ENCODE results near the gene SRSF3. TPM values are rescaled to one million over a fixed set of nuclear protein-coding genes. Genes with fewer than 3 reads are reported as not detected.
A peak's percentile ranks its signal among the peaks of the same experiment; 100 is the strongest.
"Not testable (repeated sequence)": the region's sequence is repeated elsewhere in the genome, so short reads cannot be mapped to it uniquely, and the experiment has no call there.

The SRSF3 gene
- total RNA-seq, 3 donors from 2014 or later: 163 to 425 (median 276) TPM

- Histone ChIP-seq H3K9me3 (no peaks in the 10 kb centered on the region), H3K27me3 (no peaks in the 10 kb centered on the region), H3K27ac (no peak overlapping the region), H3K36me3 (no peaks in the 10 kb centered on the region), H3K4me1 (no peaks in the 10 kb centered on the region), H3K4me3 (no peak overlapping the region)
- TF ChIP-seq POLR2A (IDR thresholded peaks at IDR 0.05) (no peak), POLR2AphosphoS5 (IDR thresholded peaks at IDR 0.05) (no peak), CTCF (IDR thresholded peaks at IDR 0.05) (no peak)
- no peak for DNase-seq (ENCODE audit: low spot score in 2 of 2)
- intact Hi-C loops (cut with DNase I; ENCODE audit: low total_unique reads): no loop called here
These were observed 7.6 kb upstream of the SRSF3 start for GRCh38 chr6:36586606-36587005.

- H3K4me1 ChIP-seq; H3K27ac ChIP-seq; H3K4me3 ChIP-seq; intact Hi-C loops (cut with DNase I; ENCODE audit: low total_unique reads); H3K27me3 ChIP-seq; H3K36me3 ChIP-seq; H3K9me3 ChIP-seq; DNase-seq (ENCODE audit: low spot score in 2 of 2): not testable (repeated sequence)
These were observed 5.1 kb upstream of the SRSF3 start for GRCh38 chr6:36589025-36589400.

- Histone ChIP-seq H3K4me3 (no peak overlapping the region), H3K27me3 (no peaks in the 10 kb centered on the region), H3K27ac (peak overlapping the region; percentile 17 to 59), H3K4me1 (no peaks in the 10 kb centered on the region), H3K36me3 (no peaks in the 10 kb centered on the region), H3K9me3 (no peaks in the 10 kb centered on the region)
- TF ChIP-seq POLR2A (IDR thresholded peaks at IDR 0.05) (no peak), CTCF (IDR thresholded peaks at IDR 0.05) (no peak), POLR2AphosphoS5 (IDR thresholded peaks at IDR 0.05) (peak in 1 of 3 donors; percentile 25)
- intact Hi-C loops (cut with DNase I; ENCODE audit: low total_unique reads): no loop called here
- peak in 1 of 2 donors; percentile 61 for DNase-seq (ENCODE audit: low spot score in 2 of 2)
These were observed 3.9 kb upstream of the SRSF3 start for GRCh38 chr6:36590237-36590636.

GRCh38 chr6:36592221-36592655 lies 1.9 kb upstream of the SRSF3 start:
- H3K27ac ChIP-seq: peak overlapping the region; percentile 40 to 100
- no peak overlapping the region for H3K4me3 ChIP-seq
- no peaks in the 10 kb centered on the region for H3K36me3 ChIP-seq
- H3K4me1 ChIP-seq: no peaks in the 10 kb centered on the region
- no peaks in the 10 kb centered on the region for H3K27me3 ChIP-seq
- TF ChIP-seq CTCF (IDR thresholded peaks at IDR 0.05) (no peak), POLR2A (IDR thresholded peaks at IDR 0.05) (no peak), POLR2AphosphoS5 (IDR thresholded peaks at IDR 0.05) (no peak)
- no peak for DNase-seq (ENCODE audit: low spot score in 2 of 2)
- H3K9me3 ChIP-seq: no peaks in the 10 kb centered on the region
- intact Hi-C loops (cut with DNase I; ENCODE audit: low total_unique reads): no loop called here

- H3K27ac ChIP-seq: peak overlapping the region; percentile 97 to 100
- peak in 1 of 2 donors; percentile 80 for DNase-seq (ENCODE audit: low spot score in 2 of 2)
- intact Hi-C loops (cut with DNase I; ENCODE audit: low total_unique reads): no loop called here
- H3K4me1 ChIP-seq: peaks cover 0 to 8% of the 10 kb centered on the region in 2 donors
- no peaks in the 10 kb centered on the region for H3K9me3 ChIP-seq
- H3K36me3 ChIP-seq: no peaks in the 10 kb centered on the region
- H3K4me3 ChIP-seq: peak overlapping the region; percentile 72 to 75 (median 73)
- no peaks in the 10 kb centered on the region for H3K27me3 ChIP-seq
- no peak for TF ChIP-seq POLR2AphosphoS5 (IDR thresholded peaks at IDR 0.05)
- no peak for TF ChIP-seq CTCF (IDR thresholded peaks at IDR 0.05)
- no peak for TF ChIP-seq POLR2A (IDR thresholded peaks at IDR 0.05)
These were observed 563 bp upstream of the SRSF3 start for GRCh38 chr6:36593569-36594028.

Data from breast epithelium (tissue), 4 donors.